Measurements from ENCODE around the gene PLCH1.

- TF ChIP-seq, protein P1, sequence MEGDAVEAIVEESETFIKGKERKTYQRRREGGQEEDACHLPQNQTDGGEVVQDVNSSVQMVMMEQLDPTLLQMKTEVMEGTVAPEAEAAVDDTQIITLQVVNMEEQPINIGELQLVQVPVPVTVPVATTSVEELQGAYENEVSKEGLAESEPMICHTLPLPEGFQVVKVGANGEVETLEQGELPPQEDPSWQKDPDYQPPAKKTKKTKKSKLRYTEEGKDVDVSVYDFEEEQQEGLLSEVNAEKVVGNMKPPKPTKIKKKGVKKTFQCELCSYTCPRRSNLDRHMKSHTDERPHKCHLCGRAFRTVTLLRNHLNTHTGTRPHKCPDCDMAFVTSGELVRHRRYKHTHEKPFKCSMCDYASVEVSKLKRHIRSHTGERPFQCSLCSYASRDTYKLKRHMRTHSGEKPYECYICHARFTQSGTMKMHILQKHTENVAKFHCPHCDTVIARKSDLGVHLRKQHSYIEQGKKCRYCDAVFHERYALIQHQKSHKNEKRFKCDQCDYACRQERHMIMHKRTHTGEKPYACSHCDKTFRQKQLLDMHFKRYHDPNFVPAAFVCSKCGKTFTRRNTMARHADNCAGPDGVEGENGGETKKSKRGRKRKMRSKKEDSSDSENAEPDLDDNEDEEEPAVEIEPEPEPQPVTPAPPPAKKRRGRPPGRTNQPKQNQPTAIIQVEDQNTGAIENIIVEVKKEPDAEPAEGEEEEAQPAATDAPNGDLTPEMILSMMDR (IDR thresholded peaks at IDR 0.05; ENCODE audit: low read depth, low read length, poor library complexity, severe bottlenecking) = no peak
- no peak for TF ChIP-seq EZH2phosphoT487 (IDR thresholded peaks at IDR 0.05; ENCODE audit: borderline replicate concordance, low read length)
Observed at GRCh38 chr3:155585384-155585783, 159.5 kb downstream of the PLCH1 start.
